Activated naive CD8-positive, alpha-beta T cell treated with anti-CD3 and anti-CD28 coated beads, Interleukin-2, amount 10 ng/mL, durations not matched to agents 7 days and 5 days (primary cell): Measurements from ENCODE around the gene WIPF1. TPM values are rescaled to one million over a fixed set of nuclear protein-coding genes. Genes with fewer than 3 reads are reported as not detected.

Experiments used
- ATAC-seq: fragments of 150-1000 bp; cut with Tn5 transposase; one replicate; pipeline ENCODE4 v1.10.0; 2021; ENCODE audit warnings: low read depth, moderate library complexity
- POLR2A ChIA-PET: fragments of 350-600 bp; sonication (Branson Sonifier 250); formaldehyde crosslinking; loops from one replicate; lab custom pipeline; 2021; ENCODE audit warnings: antibody characterized with exemption; lab: Charles Lee
- DNase-seq: peaks from one replicate; pipeline ENCODE4 v3.0.0; 2021
- H3K27ac Mint-ChIP-seq: one replicate; pipeline ENCODE4 v1.8.0; 2022; ENCODE audit warnings: mild to moderate bottlenecking, mixed read lengths
- H3K27me3 Mint-ChIP-seq: one replicate; pipeline ENCODE4 v1.8.0; 2022; ENCODE audit warnings: mild to moderate bottlenecking, moderate library complexity, mixed read lengths
- H3K36me3 Mint-ChIP-seq: one replicate; pipeline ENCODE4 v1.8.0; 2021; ENCODE audit warnings: mild to moderate bottlenecking, mixed read lengths
- H3K4me1 Mint-ChIP-seq: one replicate; pipeline ENCODE4 v1.8.0; 2021; ENCODE audit warnings: mixed read lengths
- H3K4me3 Mint-ChIP-seq: one replicate; pipeline ENCODE4 v1.8.0; 2022; ENCODE audit warnings: mild to moderate bottlenecking, moderate library complexity, mixed read lengths
- H3K9me3 Mint-ChIP-seq: one replicate; pipeline ENCODE4 v1.8.0; 2021; ENCODE audit warnings: mixed read lengths
- total RNA-seq, 2 experiments: library from RNA; stranded (reverse); gene quantifications; one replicate each; pipeline ENCODE4 v1.2.3, GENCODE V29; 2021

The WIPF1 gene
- total RNA-seq, 2 experiments from 2014 or later: 446 to 480 TPM

GRCh38 chr2:174535083-174535482 lies 62.5 kb downstream of the WIPF1 start:
- POLR2A ChIA-PET: no interaction called here
- no peak overlapping the region for H3K4me3 Mint-ChIP-seq
- no peaks in the 10 kb centered on the region for H3K9me3 Mint-ChIP-seq
- DNase-seq (no peak), ATAC-seq (no peak)
- peaks cover 5% of the 10 kb centered on the region for H3K27me3 Mint-ChIP-seq
- no peak overlapping the region for H3K27ac Mint-ChIP-seq
- H3K4me1 Mint-ChIP-seq: peaks cover 7% of the 10 kb centered on the region
- no peaks in the 10 kb centered on the region for H3K36me3 Mint-ChIP-seq

DNA sequence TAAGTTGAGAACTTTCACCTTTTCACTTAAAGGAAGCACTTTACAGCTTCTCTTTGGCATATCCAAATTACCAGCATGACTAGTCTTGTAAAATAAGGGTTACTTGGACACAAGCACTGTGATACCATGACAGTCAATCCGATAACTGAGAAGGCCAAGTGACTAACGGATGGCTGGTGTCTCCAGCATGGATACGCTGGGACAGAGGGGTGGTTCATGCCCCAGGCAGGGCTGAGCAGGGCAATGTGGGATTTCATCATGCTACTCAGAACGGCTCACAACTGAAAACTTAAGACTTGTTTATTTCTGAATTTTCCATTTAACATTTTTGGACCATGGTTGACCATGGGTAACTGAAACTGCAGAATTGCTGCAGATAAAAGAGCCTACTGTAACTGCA lies 67.7 kb downstream of the WIPF1 start:
- ATAC-seq: no peak
- Mint-ChIP-seq H3K27ac (no peak overlapping the region), H3K36me3 (peaks cover 6% of the 10 kb centered on the region), H3K4me3 (no peak overlapping the region), H3K27me3 (peaks cover 3% of the 10 kb centered on the region), H3K4me1 (peaks cover 1% of the 10 kb centered on the region), H3K9me3 (peaks cover 5% of the 10 kb centered on the region)
- POLR2A ChIA-PET: no interaction called here
- no peak for DNase-seq

DNA sequence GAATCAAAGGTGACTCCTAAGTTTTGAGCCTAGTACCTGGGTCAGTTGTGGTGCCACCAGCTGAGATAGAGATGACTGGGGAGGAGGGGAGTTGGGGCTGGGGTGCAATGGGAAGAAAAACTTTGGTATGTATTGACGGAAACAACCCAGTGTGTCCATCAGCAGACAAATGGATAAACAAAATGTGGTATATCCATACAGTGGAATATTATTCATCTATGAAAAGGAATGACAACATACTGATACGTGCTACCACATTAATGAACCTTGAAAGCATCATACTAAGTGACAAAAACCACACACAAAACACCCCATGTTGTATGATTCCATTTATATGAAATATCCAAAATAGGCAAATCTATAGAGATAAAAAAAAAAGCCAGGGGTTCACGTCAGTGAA lies 69.6 kb downstream of the WIPF1 start:
- Mint-ChIP-seq H3K4me1 (peaks cover 11% of the 10 kb centered on the region), H3K36me3 (peaks cover 10% of the 10 kb centered on the region), H3K4me3 (no peak overlapping the region), H3K27me3 (peaks cover 3% of the 10 kb centered on the region), H3K27ac (no peak overlapping the region), H3K9me3 (peaks cover 5% of the 10 kb centered on the region)
- DNase-seq (no peak), ATAC-seq (no peak)
- POLR2A ChIA-PET: interaction anchor here (1.3 kb wide), 1 partner anchor 15 kb away, joined by 3 read pairs; no protein-coding TSS in a partner anchor

DNA sequence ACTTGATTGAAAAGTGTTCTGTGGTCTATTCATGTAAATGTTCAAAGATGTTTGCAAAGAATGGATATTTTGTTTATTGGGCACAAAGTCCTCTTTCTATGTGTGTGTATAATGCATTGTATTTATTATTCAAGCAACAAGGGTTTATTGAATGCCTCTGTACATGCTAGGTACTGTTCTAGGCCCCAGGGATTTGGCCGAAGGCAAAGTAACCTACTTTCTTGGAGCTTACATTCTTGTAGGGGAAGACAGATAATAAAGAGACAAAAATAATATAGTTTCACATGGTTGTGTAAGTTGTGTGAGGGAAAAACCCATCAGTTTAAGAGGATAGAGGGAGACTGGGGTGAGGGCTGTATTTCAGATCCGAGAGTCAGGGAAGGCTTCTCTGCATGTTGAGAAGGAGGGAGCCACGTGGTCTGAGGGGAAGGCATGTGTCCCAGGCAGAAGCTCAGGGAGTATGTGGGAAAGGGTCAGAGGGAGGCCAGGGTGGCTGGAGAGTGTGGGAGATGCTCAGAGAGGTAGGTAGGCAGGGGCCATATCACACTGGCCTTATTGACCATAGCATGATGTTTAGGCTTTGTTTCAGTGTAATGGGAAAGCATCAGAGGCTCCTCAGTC lies 70.4 kb downstream of the WIPF1 start:
- POLR2A ChIA-PET: interaction anchor here (1.3 kb wide), 1 partner anchor 15 kb away, joined by 3 read pairs; no protein-coding TSS in a partner anchor
- H3K27me3 Mint-ChIP-seq: peaks cover 3% of the 10 kb centered on the region
- H3K27ac Mint-ChIP-seq: no peak overlapping the region
- H3K4me1 Mint-ChIP-seq: peaks cover 11% of the 10 kb centered on the region
- peaks cover 5% of the 10 kb centered on the region for H3K9me3 Mint-ChIP-seq
- H3K36me3 Mint-ChIP-seq: peaks cover 10% of the 10 kb centered on the region
- no peak for DNase-seq
- no peak overlapping the region for H3K4me3 Mint-ChIP-seq
- no peak for ATAC-seq

DNA sequence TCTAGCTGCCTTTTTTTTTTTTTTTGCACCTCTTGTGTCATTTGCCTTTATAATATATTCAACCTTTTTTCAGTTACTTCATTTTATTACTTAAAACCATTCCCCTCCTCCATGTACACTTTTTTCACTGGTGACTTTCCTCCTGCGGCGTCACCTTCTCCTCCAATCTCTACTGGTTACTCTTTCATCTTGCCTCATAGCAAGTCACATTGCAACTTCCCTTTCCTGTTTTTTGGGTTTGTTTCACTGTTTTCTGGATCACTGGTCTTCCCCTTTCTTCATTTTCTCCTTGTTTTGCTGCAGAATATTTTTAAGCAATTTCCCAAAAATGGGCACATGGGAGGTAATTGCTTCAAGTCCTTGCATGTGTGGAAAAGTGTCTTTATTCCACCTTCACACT lies 73.1 kb downstream of the WIPF1 start:
- peaks cover 13% of the 10 kb centered on the region for H3K4me1 Mint-ChIP-seq
- no peak overlapping the region for H3K27ac Mint-ChIP-seq
- H3K9me3 Mint-ChIP-seq: peaks cover 5% of the 10 kb centered on the region
- peak overlapping the region; percentile 18 for H3K4me3 Mint-ChIP-seq
- POLR2A ChIA-PET: interaction anchor here (1.2 kb wide), 1 partner anchor 38 kb away, joined by 8 read pairs; the partner anchor contains the start of gene GPR155
- no peak for ATAC-seq
- DNase-seq: no peak
- no peaks in the 10 kb centered on the region for H3K27me3 Mint-ChIP-seq
- peaks cover 10% of the 10 kb centered on the region for H3K36me3 Mint-ChIP-seq

- POLR2A ChIA-PET: no interaction called here
- no peak overlapping the region for H3K4me3 Mint-ChIP-seq
- peaks cover 10% of the 10 kb centered on the region for H3K36me3 Mint-ChIP-seq
- H3K27me3 Mint-ChIP-seq: no peaks in the 10 kb centered on the region
- peaks cover 3% of the 10 kb centered on the region for H3K9me3 Mint-ChIP-seq
- no peak overlapping the region for H3K27ac Mint-ChIP-seq
- no peak for ATAC-seq
- peaks cover 19% of the 10 kb centered on the region for H3K4me1 Mint-ChIP-seq
- DNase-seq: no peak
Measured at GRCh38 chr2:174522553-174522952, 75.1 kb downstream of the WIPF1 start.

DNA sequence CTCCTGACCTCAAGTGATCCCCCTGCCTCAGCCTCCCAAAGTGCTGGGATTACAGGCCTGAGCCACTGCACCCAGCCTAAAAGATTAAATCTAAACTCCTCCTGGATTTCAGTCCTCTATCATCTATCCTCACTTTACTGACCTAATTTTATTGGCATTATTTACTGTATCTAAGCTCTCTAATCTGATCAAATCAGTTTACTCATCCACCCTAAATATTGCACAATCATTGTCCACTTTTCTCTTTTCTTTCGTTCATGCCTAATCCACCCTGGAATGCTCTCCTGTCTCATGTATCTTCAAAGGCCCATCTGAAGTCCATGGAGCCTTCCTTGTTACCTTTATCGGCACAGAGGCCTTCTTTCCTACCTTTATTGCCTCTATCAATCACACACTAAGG lies 79.2 kb downstream of the WIPF1 start:
- Mint-ChIP-seq H3K36me3 (peaks cover 2% of the 10 kb centered on the region), H3K9me3 (peaks cover 7% of the 10 kb centered on the region), H3K4me1 (peaks cover 18% of the 10 kb centered on the region), H3K27me3 (no peaks in the 10 kb centered on the region), H3K4me3 (no peak overlapping the region), H3K27ac (peak overlapping the region; percentile 48)
- ATAC-seq (no peak), DNase-seq (no peak)
- POLR2A ChIA-PET: no interaction called here

DNA sequence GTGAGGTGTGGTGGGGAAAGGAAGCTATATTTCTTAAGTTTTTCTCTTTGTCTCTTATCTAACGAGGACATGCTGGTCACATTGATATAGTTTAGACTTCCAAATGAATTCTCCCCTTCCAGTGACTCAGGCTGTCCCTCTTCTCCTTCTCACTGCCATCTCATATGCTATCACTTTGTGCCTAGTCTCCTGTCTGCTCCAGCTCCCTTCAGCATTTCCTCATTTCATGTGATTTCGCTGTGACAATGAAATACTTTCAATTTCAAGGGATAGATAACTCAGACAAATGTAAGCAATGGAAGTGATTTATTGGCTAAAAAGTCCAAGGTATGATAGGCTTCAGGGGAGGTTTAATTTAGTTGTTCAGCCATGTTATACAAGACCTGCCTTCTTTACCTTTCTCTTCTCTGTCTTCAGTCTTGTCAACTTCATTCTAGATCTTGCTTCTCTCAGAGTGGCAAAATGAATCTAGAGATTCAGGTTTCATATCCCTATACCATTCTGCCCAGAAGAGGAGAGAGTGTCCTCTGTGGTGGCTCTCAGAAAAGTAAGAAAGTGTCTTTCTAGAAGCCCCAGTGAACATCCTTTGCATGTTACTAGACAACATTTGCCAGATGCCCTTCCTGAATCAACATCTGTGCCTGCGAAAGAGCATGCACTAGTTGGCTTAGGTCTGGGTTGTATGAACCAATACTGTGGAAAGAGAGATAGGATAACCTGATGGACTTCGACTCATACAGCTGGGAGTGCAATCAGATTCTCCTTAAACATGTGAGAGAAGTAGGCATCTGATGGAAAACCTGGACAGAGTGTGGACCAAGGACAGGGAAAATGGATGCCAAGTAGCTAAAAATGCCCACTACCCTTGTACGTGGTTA lies 80.9 kb downstream of the WIPF1 start:
- H3K27ac Mint-ChIP-seq: peak overlapping the region; percentile 1
- no peak overlapping the region for H3K4me3 Mint-ChIP-seq
- ATAC-seq (no peak), DNase-seq (no peak)
- no peaks in the 10 kb centered on the region for H3K27me3 Mint-ChIP-seq
- peaks cover 21% of the 10 kb centered on the region for H3K4me1 Mint-ChIP-seq
- H3K36me3 Mint-ChIP-seq: peaks cover 13% of the 10 kb centered on the region
- peaks cover 14% of the 10 kb centered on the region for H3K9me3 Mint-ChIP-seq
- POLR2A ChIA-PET: interaction anchor here (1.0 kb wide), 1 partner anchor 30 kb away, joined by 4 read pairs; the partner anchor contains the start of gene GPR155

DNA sequence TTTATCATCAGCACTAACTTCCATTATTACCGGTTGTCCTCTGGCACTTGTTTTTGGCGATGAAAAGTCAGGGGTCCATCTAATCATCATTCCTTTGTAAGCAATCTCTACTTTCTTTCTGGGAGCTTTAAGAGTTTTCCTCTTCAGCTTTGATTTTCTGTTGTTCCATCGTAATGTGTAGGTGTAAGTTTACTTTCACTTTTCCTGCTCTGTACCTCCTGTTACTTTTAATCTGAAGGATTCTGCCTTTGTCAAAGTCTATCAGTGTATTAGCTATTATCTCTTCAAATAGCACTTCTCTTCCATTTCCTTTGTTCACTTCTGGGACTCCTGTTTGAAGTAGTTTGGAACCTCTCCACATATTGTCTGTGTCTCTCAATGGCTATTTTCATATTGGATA lies 85.3 kb downstream of the WIPF1 start:
- POLR2A ChIA-PET: no interaction called here
- no peak overlapping the region for H3K27ac Mint-ChIP-seq

GRCh38 chr2:174511580-174512260 lies 85.9 kb downstream of the WIPF1 start:
- H3K4me1 Mint-ChIP-seq: peaks cover 9% of the 10 kb centered on the region
- H3K27ac Mint-ChIP-seq: no peak overlapping the region
- H3K9me3 Mint-ChIP-seq: peaks cover 32% of the 10 kb centered on the region
- no peaks in the 10 kb centered on the region for H3K27me3 Mint-ChIP-seq
- DNase-seq (no peak), ATAC-seq (no peak)
- H3K36me3 Mint-ChIP-seq: peaks cover 36% of the 10 kb centered on the region
- H3K4me3 Mint-ChIP-seq: no peak overlapping the region
- POLR2A ChIA-PET: no interaction called here

More for the DNA sequence above, 85.3 kb downstream of the WIPF1 start:
- Mint-ChIP-seq H3K9me3 (peaks cover 32% of the 10 kb centered on the region), H3K36me3 (peaks cover 36% of the 10 kb centered on the region), H3K27me3 (no peaks in the 10 kb centered on the region), H3K4me3 (peak overlapping the region; percentile 31), H3K4me1 (peaks cover 12% of the 10 kb centered on the region)
- ATAC-seq (no peak), DNase-seq (no peak)

GRCh38 chr2:174510583-174511189 lies 86.9 kb downstream of the WIPF1 start:
- POLR2A ChIA-PET: no interaction called here

More at GRCh38 chr2:174510583-174511189, 86.9 kb downstream of the WIPF1 start:
- DNase-seq (no peak), ATAC-seq (no peak)
- H3K36me3 Mint-ChIP-seq: peaks cover 39% of the 10 kb centered on the region
- no peak overlapping the region for H3K27ac Mint-ChIP-seq
- H3K4me1 Mint-ChIP-seq: peaks cover 5% of the 10 kb centered on the region
- H3K27me3 Mint-ChIP-seq: no peaks in the 10 kb centered on the region
- no peak overlapping the region for H3K4me3 Mint-ChIP-seq
- H3K9me3 Mint-ChIP-seq: peaks cover 36% of the 10 kb centered on the region
